ENCODE results near the gene SND1.

- TF ChIP-seq HDGF (IDR thresholded peaks at IDR 0.05; ENCODE audit: borderline replicate concordance) (no peak), FOXK2 (IDR thresholded peaks at IDR 0.05) (no peak), NFRKB (IDR thresholded peaks at IDR 0.05) (no peak), SP1 (IDR thresholded peaks at IDR 0.05) (no peak), BHLHE40 (IDR thresholded peaks at IDR 0.05; ENCODE audit: borderline replicate concordance) (no peak), LEF1 (IDR thresholded peaks at IDR 0.05; ENCODE audit: borderline replicate concordance) (no peak)
Measured at GRCh38 chr7:127692200-127692599, 40.2 kb downstream of the SND1 start.
